Measurements from ENCODE around the gene CBX6.
"Not testable (repeated sequence)": the region's sequence is repeated elsewhere in the genome, so short reads cannot be mapped to it uniquely, and the experiment has no call there.

Gene CBX6

GRCh38 chr22:38906052-38906451, 34.0 kb upstream of the CBX6 start:
- no peak overlapping the region for H3K4me3 ChIP-seq (ENCODE audit: low read depth, low read length)
- in situ Hi-C loops (cut with HindIII; ENCODE audit: low sequenced_read_pairs), result no loop called here
- no peak for DNase-seq (ENCODE audit: low read depth)
- TF ChIP-seq CTCF (IDR thresholded peaks at IDR 0.05; ENCODE audit: low read depth, low read length, missing control alignments), result no peak

GRCh38 chr22:38904052-38904617, 32.1 kb upstream of the CBX6 start:
- in situ Hi-C loops (cut with HindIII; ENCODE audit: low sequenced_read_pairs); DNase-seq (ENCODE audit: low read depth); H3K4me3 ChIP-seq (ENCODE audit: low read depth, low read length): not testable (repeated sequence)

- DNase-seq (ENCODE audit: low read depth), result no peak
- no peak for TF ChIP-seq CTCF (IDR thresholded peaks at IDR 0.05; ENCODE audit: low read depth, low read length, missing control alignments)
- in situ Hi-C loops (cut with HindIII; ENCODE audit: low sequenced_read_pairs), result no loop called here
- no peak overlapping the region for H3K4me3 ChIP-seq (ENCODE audit: low read depth, low read length)
Measured at GRCh38 chr22:38901111-38901641, 29.2 kb upstream of the CBX6 start.

GRCh38 chr22:38900677-38901076, 28.7 kb upstream of the CBX6 start:
- in situ Hi-C loops (cut with HindIII; ENCODE audit: low sequenced_read_pairs), result no loop called here
- no peak for DNase-seq (ENCODE audit: low read depth)
- no peak overlapping the region for H3K4me3 ChIP-seq (ENCODE audit: low read depth, low read length)
- TF ChIP-seq CTCF (IDR thresholded peaks at IDR 0.05; ENCODE audit: low read depth, low read length, missing control alignments), result no peak

GRCh38 chr22:38891256-38891655, 19.2 kb upstream of the CBX6 start:
- TF ChIP-seq CTCF (IDR thresholded peaks at IDR 0.05; ENCODE audit: low read depth, low read length, missing control alignments), result no peak
- H3K4me3 ChIP-seq (ENCODE audit: low read depth, low read length), result no peak overlapping the region
- DNase-seq (ENCODE audit: low read depth), result no peak
- in situ Hi-C loops (cut with HindIII; ENCODE audit: low sequenced_read_pairs), result no loop called here

- TF ChIP-seq CTCF (IDR thresholded peaks at IDR 0.05; ENCODE audit: low read depth, low read length, missing control alignments), result no peak
- in situ Hi-C loops (cut with HindIII; ENCODE audit: low sequenced_read_pairs), result no loop called here
- H3K4me3 ChIP-seq (ENCODE audit: low read depth, low read length), result no peak overlapping the region
- no peak for DNase-seq (ENCODE audit: low read depth)
Measured at GRCh38 chr22:38890377-38890776, 18.4 kb upstream of the CBX6 start.

GRCh38 chr22:38886333-38886732, 14.3 kb upstream of the CBX6 start:
- no peak for DNase-seq (ENCODE audit: low read depth)

More at GRCh38 chr22:38886333-38886732, 14.3 kb upstream of the CBX6 start:
- in situ Hi-C loops (cut with HindIII; ENCODE audit: low sequenced_read_pairs), result no loop called here
- no peak for TF ChIP-seq CTCF (IDR thresholded peaks at IDR 0.05; ENCODE audit: low read depth, low read length, missing control alignments)
- H3K4me3 ChIP-seq (ENCODE audit: low read depth, low read length), result no peak overlapping the region

Measured in astrocyte of the cerebellum (primary cell).